ENCODE results near the gene JAK2. TPM values are rescaled to one million over a fixed set of nuclear protein-coding genes. Genes with fewer than 3 reads are reported as not detected.

The JAK2 gene
- polyA plus RNA-seq, 1 of the 3 experiments (the other 2 are of a cell fraction) = 1.3 TPM

- H3K4me1 ChIP-seq (ENCODE audit: control insufficient read depth in 1 of 2, insufficient read depth in 2 of 2, low read depth in 1 of 2, low read length in 1 of 2) = no peaks in the 10 kb centered on the region
- H2AFZ ChIP-seq (ENCODE audit: low read depth) = no peak overlapping the region
- H3K27ac ChIP-seq (ENCODE audit: low read depth in 2 of 2, low read length in 1 of 2) = no peak overlapping the region
- CTCF ChIA-PET = interaction anchor here (1.6 kb wide), 1 partner anchor 196 kb away, joined by 4 read pairs; no protein-coding TSS in a partner anchor
- POLR2A ChIA-PET = no interaction called here
- 0 out of 2 replicates have a peak, but pooled peaks cover 5% of the 10 kb centered on the region for H3K9me3 ChIP-seq
- H3K27me3 ChIP-seq (ENCODE audit: insufficient read depth) = no peaks in the 10 kb centered on the region
- no peak overlapping the region for H3K4me2 ChIP-seq
- TF ChIP-seq MXI1 (IDR thresholded peaks at IDR 0.05; ENCODE audit: low read depth, low read length) (no peak), RXRA (IDR thresholded peaks at IDR 0.05; ENCODE audit: borderline replicate concordance, low read depth) (no peak), FOSL2 (IDR thresholded peaks at IDR 0.05; ENCODE audit: borderline replicate concordance, low read depth) (no peak), REST (IDR thresholded peaks at IDR 0.05; ENCODE audit: low read depth, low read length) (no peak), FOXJ3 (CRISPR knock-in tag; IDR thresholded peaks at IDR 0.05) (no peak), GABPA (IDR thresholded peaks at IDR 0.05; ENCODE audit: low read depth) (no peak), TAF1 (IDR thresholded peaks at IDR 0.05; ENCODE audit: borderline replicate concordance, low read depth, low read length) (no peak), JUND (IDR thresholded peaks at IDR 0.05) (no peak), RFX5 (IDR thresholded peaks at IDR 0.05; ENCODE audit: low read length) (no peak), TCF12 (IDR thresholded peaks at IDR 0.05) (no peak), MAX (IDR thresholded peaks at IDR 0.05; ENCODE audit: low read depth) (no peak), IRF3 (IDR thresholded peaks at IDR 0.05; ENCODE audit: low read depth, low read length) (no peak), SIN3A (IDR thresholded peaks at IDR 0.05; ENCODE audit: borderline replicate concordance, low read depth, low read length) (no peak), EP300 (IDR thresholded peaks at IDR 0.05; ENCODE audit: borderline replicate concordance in 1 of 2, low read depth in 1 of 2, low read length in 1 of 2) (no peak), USF1 (IDR thresholded peaks at IDR 0.05; ENCODE audit: borderline replicate concordance, low read depth) (no peak)
- no peak for DNase-seq
- no peaks in the 10 kb centered on the region for H4K20me1 ChIP-seq (ENCODE audit: insufficient read depth)
- H3F3A ChIP-seq (replicated peaks; ENCODE audit: insufficient read depth) = no peaks in the 10 kb centered on the region
- no peaks in the 10 kb centered on the region for H3K36me3 ChIP-seq (replicated peaks in 1 of 2; ENCODE audit: control insufficient read depth in 1 of 2, insufficient read depth in 2 of 2, low read length in 1 of 2)
- H3K4me3 ChIP-seq (ENCODE audit: low read depth in 2 of 2, low read length in 1 of 2) = no peak overlapping the region
- no peaks in the 10 kb centered on the region for H3K79me2 ChIP-seq (ENCODE audit: insufficient read depth)
- no peak overlapping the region for H3K9ac ChIP-seq
- WGBS (ENCODE audit: low lambda C conversion rate) = 67% methylated on average over 2 of the region's 3 CpGs
- H3K9me2 ChIP-seq = no peaks in the 10 kb centered on the region
Observed at GRCh38 chr9:4959031-4959430, 26.0 kb upstream of the JAK2 start.
